Measurements from ENCODE around the gene CUL4A.

- no peak for TF ChIP-seq CTCF (IDR thresholded peaks at IDR 0.05)
- no peak for TF ChIP-seq EZH2 (IDR thresholded peaks at IDR 0.05; ENCODE audit: borderline replicate concordance, insufficient read depth, low read depth, low read length, poor library complexity, severe bottlenecking)
Observed at GRCh38 chr13:113207890-113208420, 1.5 kb upstream of the CUL4A start.
